ENCODE measurements around the gene ACTN2.

The ACTN2 gene

DNA sequence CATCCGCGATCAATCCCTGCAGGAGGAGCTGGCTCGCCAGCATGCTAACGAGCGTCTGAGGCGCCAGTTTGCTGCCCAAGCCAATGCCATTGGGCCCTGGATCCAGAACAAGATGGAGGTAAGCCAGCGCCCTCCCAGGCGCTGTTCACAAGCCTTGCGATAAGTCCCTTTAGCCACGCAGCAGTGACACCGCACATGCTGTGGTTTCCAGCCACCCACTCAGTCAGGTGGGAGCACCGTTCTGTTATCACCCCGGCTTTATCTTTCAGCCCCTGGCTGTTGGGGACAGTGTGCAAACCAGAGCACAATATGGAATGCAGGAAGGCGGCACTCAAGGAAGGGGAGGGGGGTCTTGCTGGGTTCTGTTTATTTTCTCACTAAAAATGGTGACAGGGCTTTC is 67.7 kb downstream of the ACTN2 start:
- Histone ChIP-seq H3K4me3 (ENCODE audit: insufficient read depth, low read length, poor library complexity, severe bottlenecking) (no peak overlapping the region), H3K27ac (ENCODE audit: low read depth, low read length) (no peak overlapping the region), H3K27me3 (ENCODE audit: low read length) (no peaks in the 10 kb centered on the region), H3K36me3 (ENCODE audit: low read length) (no peaks in the 10 kb centered on the region), H2AFZ (ENCODE audit: low read depth, low read length, severe bottlenecking) (no peak overlapping the region), H3K9me2 (replicated peaks; ENCODE audit: insufficient read depth, low read length) (no peaks in the 10 kb centered on the region), H3F3A (ENCODE audit: insufficient read depth) (no peaks in the 10 kb centered on the region), H3K4me2 (ENCODE audit: low read depth, low read length, poor library complexity, severe bottlenecking) (no peak overlapping the region), H3K9ac (ENCODE audit: low read length) (no peak overlapping the region), H4K20me1 (ENCODE audit: low read depth, low read length) (no peaks in the 10 kb centered on the region), H3K9me3 (ENCODE audit: insufficient read depth, low read length) (no peaks in the 10 kb centered on the region), H3K79me2 (ENCODE audit: insufficient read depth, low read length) (no peaks in the 10 kb centered on the region)
- TF ChIP-seq, protein P1, sequence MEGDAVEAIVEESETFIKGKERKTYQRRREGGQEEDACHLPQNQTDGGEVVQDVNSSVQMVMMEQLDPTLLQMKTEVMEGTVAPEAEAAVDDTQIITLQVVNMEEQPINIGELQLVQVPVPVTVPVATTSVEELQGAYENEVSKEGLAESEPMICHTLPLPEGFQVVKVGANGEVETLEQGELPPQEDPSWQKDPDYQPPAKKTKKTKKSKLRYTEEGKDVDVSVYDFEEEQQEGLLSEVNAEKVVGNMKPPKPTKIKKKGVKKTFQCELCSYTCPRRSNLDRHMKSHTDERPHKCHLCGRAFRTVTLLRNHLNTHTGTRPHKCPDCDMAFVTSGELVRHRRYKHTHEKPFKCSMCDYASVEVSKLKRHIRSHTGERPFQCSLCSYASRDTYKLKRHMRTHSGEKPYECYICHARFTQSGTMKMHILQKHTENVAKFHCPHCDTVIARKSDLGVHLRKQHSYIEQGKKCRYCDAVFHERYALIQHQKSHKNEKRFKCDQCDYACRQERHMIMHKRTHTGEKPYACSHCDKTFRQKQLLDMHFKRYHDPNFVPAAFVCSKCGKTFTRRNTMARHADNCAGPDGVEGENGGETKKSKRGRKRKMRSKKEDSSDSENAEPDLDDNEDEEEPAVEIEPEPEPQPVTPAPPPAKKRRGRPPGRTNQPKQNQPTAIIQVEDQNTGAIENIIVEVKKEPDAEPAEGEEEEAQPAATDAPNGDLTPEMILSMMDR (IDR thresholded peaks at IDR 0.05; ENCODE audit: insufficient read depth, low read length, poor library complexity, severe bottlenecking): no peak
- TF ChIP-seq EZH2phosphoT487 (conservative IDR thresholded peaks at IDR 0.05; ENCODE audit: low read length): no peak

DNA sequence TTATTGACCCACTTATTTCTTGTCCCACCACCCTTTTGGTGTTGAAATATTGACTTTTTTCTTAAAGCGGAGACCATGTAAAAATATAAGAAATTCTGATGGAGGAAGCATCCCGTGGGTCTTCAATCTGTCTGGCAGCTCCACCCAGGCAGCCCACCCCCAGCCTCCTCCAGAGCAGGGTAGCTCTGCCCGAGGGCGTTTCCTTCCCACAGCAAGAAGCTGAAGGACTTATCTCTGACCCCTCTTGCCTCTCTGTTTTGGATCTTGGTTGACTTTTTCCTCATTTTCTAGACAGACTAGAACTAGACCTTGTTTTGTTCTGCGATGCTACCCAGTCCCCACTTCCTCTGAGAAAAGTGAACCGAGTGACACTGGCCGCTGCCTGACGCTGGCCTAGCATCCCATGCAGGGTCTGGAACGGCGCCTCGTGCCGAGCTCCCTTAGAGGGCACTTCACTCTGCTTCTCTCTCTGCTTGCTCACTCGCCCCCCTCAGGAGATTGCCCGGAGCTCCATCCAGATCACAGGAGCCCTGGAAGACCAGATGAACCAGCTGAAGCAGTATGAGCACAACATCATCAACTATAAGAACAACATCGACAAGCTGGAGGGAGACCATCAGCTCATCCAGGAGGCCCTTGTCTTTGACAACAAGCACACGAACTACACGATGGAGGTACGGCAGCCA is 68.4 kb downstream of the ACTN2 start:
- no peaks in the 10 kb centered on the region for H4K20me1 ChIP-seq (ENCODE audit: low read depth, low read length)
- no peaks in the 10 kb centered on the region for H3K79me2 ChIP-seq (ENCODE audit: insufficient read depth, low read length)
- H3K36me3 ChIP-seq (ENCODE audit: low read length): no peaks in the 10 kb centered on the region
- H2AFZ ChIP-seq (ENCODE audit: low read depth, low read length, severe bottlenecking): no peak overlapping the region
- no peaks in the 10 kb centered on the region for H3K27me3 ChIP-seq (ENCODE audit: low read length)
- H3K9me3 ChIP-seq (ENCODE audit: insufficient read depth, low read length): no peaks in the 10 kb centered on the region
- TF ChIP-seq, protein P1 (IDR thresholded peaks at IDR 0.05; ENCODE audit: insufficient read depth, low read length, poor library complexity, severe bottlenecking): no peak
- TF ChIP-seq EZH2phosphoT487 (conservative IDR thresholded peaks at IDR 0.05; ENCODE audit: low read length): no peak
- no peaks in the 10 kb centered on the region for H3K9me2 ChIP-seq (replicated peaks; ENCODE audit: insufficient read depth, low read length)
- no peaks in the 10 kb centered on the region for H3F3A ChIP-seq (ENCODE audit: insufficient read depth)
- no peak overlapping the region for H3K9ac ChIP-seq (ENCODE audit: low read length)
- no peak overlapping the region for H3K4me2 ChIP-seq (ENCODE audit: low read depth, low read length, poor library complexity, severe bottlenecking)
- H3K4me3 ChIP-seq (ENCODE audit: insufficient read depth, low read length, poor library complexity, severe bottlenecking): no peak overlapping the region
- H3K27ac ChIP-seq (ENCODE audit: low read depth, low read length): no peak overlapping the region

DNA sequence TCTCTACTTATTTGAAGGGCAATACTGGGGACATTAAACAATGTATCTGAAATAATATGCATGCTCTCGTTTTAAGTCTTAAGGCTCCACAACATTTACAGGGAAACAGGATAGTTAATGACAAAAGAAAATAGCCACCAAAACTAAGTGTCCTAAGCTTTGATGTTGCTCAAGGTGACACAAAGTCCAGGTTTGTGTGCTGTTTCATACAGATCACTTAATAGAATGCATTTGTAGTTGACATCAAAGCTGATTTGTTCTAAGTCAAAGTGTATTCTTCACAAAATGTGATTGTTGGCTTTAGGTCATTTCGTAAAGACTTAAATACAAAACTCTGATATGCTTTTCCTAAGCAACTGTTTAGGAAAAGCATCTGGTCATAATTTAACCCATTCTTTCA is 71.3 kb downstream of the ACTN2 start:
- Histone ChIP-seq H3F3A (ENCODE audit: insufficient read depth) (no peaks in the 10 kb centered on the region), H3K36me3 (ENCODE audit: low read length) (no peaks in the 10 kb centered on the region), H3K9ac (ENCODE audit: low read length) (no peak overlapping the region), H3K9me3 (ENCODE audit: insufficient read depth, low read length) (no peaks in the 10 kb centered on the region), H3K9me2 (replicated peaks; ENCODE audit: insufficient read depth, low read length) (no peaks in the 10 kb centered on the region), H3K4me3 (ENCODE audit: insufficient read depth, low read length, poor library complexity, severe bottlenecking) (no peak overlapping the region), H2AFZ (ENCODE audit: low read depth, low read length, severe bottlenecking) (no peak overlapping the region), H3K79me2 (ENCODE audit: insufficient read depth, low read length) (no peaks in the 10 kb centered on the region), H4K20me1 (ENCODE audit: low read depth, low read length) (no peaks in the 10 kb centered on the region), H3K27me3 (ENCODE audit: low read length) (no peaks in the 10 kb centered on the region), H3K27ac (ENCODE audit: low read depth, low read length) (no peak overlapping the region), H3K4me2 (ENCODE audit: low read depth, low read length, poor library complexity, severe bottlenecking) (no peak overlapping the region)
- no peak for TF ChIP-seq EZH2phosphoT487 (conservative IDR thresholded peaks at IDR 0.05; ENCODE audit: low read length)
- TF ChIP-seq, protein P1 (IDR thresholded peaks at IDR 0.05; ENCODE audit: insufficient read depth, low read length, poor library complexity, severe bottlenecking): no peak
